ENCODE results near the gene UQCC5.

Gene UQCC5

DNA sequence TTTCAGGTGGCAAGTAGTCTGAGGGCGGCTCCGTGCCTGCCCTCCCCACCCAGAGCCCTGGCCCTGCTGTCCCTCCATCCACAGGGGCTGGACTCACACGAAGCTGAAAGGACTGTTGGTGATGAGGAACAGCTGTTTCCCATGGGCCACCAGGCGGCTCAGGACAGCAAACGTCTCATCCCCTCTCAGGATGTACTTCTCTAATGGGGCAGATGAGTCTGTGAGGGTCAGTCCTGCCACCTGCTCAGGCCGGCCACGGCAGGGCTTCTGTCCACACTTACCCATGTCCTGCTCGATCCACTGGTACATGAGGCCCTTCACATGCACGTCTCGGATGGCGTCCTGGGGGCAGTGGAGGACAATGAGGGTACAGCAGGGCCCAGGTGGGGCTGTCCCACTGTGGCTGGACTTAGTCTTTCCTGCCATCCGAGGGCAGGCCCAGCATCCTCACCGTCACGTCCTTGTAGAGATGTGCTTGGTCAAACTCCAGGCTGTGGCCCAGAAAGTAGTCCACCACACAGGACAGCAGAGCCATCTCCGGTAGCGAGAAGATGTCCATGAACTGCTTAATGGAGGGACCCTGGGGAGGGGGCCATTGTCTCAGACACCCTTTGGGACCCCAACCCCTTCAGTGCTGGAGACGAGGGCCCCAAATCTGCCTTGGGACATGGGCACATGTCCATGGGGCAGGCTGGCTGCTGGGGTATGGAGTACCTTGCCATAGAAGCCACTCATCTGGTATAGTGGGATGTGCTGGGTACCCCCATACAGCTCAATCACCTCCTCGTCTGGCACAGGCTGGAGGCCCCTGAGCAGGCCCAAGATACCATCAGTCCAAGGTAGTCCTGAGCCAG lies 8.4 kb upstream of the UQCC5 start:
- no peak overlapping the region for H3K4me3 ChIP-seq (ENCODE audit: low read depth, low read length)
- TF ChIP-seq, protein P1, sequence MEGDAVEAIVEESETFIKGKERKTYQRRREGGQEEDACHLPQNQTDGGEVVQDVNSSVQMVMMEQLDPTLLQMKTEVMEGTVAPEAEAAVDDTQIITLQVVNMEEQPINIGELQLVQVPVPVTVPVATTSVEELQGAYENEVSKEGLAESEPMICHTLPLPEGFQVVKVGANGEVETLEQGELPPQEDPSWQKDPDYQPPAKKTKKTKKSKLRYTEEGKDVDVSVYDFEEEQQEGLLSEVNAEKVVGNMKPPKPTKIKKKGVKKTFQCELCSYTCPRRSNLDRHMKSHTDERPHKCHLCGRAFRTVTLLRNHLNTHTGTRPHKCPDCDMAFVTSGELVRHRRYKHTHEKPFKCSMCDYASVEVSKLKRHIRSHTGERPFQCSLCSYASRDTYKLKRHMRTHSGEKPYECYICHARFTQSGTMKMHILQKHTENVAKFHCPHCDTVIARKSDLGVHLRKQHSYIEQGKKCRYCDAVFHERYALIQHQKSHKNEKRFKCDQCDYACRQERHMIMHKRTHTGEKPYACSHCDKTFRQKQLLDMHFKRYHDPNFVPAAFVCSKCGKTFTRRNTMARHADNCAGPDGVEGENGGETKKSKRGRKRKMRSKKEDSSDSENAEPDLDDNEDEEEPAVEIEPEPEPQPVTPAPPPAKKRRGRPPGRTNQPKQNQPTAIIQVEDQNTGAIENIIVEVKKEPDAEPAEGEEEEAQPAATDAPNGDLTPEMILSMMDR (IDR thresholded peaks at IDR 0.05; ENCODE audit: insufficient read depth, low read depth, low read length, missing control alignments) = no peak
- DNase-seq (ENCODE audit: low read depth) = no peak

GRCh38 chr3:52528586-52529375 lies 7.6 kb upstream of the UQCC5 start:
- no peak for DNase-seq (ENCODE audit: low read depth)
- TF ChIP-seq, protein P1 (IDR thresholded peaks at IDR 0.05; ENCODE audit: insufficient read depth, low read depth, low read length, missing control alignments) = no peak
- H3K4me3 ChIP-seq (ENCODE audit: low read depth, low read length) = no peak overlapping the region

DNA sequence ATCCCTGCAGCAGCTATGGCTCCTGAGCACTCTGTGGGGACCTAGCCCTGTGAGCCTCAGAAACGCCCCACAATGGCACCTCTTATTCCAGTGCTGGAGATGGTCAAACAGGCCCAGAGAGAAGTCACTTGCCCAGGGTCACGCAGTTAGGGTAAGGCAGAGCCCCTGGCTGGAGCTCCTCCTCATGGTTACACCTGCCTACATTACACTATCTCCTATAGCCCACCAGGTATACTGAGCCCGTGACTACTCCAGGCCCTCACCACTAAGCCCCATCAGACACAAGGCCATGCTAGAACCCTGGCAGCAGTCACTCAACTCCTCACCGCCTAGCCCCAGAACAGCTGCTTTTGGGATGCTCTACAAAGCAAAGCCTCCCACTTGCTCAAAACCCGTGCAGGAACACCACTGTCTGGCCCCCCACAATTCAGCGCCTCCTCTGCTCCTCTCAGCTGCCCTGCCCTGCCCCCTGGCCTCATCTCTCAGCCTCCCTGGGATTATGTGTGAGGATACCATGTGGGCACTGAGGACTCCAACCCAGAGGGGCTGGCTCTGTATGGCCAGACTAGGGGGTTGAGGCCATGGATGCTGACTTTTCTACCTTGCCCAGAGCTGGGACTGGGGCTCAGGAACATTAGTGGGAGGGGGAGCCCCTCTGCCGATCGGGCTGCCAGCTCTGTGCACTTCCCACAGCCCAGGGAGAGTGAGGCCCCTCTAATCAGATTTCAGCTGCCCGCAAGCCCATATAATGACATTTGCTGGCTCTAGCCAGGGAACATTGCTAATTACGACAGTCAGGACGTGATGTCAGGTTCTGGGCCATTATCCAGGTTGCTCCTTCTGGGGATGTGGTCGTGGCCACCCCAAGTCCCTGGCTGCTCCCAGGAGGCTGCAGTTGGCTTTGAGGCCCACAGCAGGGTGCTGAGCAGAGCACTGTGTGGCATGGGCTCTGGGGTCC lies 6.8 kb upstream of the UQCC5 start:
- DNase-seq (ENCODE audit: low read depth) = no peak
- no peak overlapping the region for H3K4me3 ChIP-seq (ENCODE audit: low read depth, low read length)
- TF ChIP-seq, protein P1 (IDR thresholded peaks at IDR 0.05; ENCODE audit: insufficient read depth, low read depth, low read length, missing control alignments) = no peak

DNA sequence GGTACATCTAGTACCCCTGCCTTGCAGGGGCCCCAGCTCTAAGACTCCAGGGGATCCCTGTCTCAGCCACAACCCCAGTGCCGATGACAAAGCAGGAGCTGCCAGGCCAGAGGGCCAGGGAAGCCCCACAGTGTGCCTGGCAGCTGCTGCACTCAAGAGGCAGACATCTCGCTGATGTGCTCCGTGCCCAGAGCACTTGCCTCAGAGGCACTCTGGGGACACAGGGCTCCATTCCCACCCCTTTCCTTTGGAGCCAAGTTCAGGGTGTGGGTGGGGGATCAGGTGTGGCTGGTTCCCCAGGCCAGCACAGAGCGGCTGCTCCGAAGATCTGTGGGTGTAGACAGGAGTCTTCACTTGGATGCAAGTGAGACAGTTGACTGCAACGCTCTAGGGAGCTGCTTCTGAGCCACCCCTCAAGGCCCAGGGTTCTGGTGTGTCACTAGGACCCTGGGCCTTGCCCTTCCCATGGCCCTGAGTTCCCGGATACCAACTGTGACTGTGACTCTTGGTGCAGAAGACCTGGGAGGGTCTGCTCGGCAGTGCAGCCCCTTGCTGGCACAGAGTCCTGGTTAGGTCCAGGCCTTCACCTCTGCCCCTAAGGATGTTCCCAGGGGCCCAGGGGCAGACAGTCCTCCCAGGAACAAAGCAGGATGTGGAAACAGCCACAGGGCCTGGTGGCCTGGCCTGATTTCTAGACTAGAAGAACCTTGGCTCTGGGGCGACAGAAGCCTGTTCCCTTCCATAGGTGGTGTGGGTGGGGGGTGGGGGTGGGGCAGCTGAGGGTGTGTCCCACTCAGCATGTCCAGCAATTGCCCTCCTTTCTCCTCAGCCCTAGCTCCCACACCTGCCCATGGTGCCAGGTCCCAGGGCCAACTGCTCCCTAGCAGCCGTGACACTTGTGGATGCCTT lies 5.2 kb upstream of the UQCC5 start:
- no peak overlapping the region for H3K4me3 ChIP-seq (ENCODE audit: low read depth, low read length)
- TF ChIP-seq, protein P1 (IDR thresholded peaks at IDR 0.05; ENCODE audit: insufficient read depth, low read depth, low read length, missing control alignments) = no peak
- no peak for DNase-seq (ENCODE audit: low read depth)

GRCh38 chr3:52531860-52532516 lies 4.4 kb upstream of the UQCC5 start:
- TF ChIP-seq, protein P1 (IDR thresholded peaks at IDR 0.05; ENCODE audit: insufficient read depth, low read depth, low read length, missing control alignments) = no peak
- no peak for DNase-seq (ENCODE audit: low read depth)

More at GRCh38 chr3:52531860-52532516, 4.4 kb upstream of the UQCC5 start:
- peak overlapping the region; percentile 81 for H3K4me3 ChIP-seq (ENCODE audit: low read depth, low read length)
